GM18508 (cell line): ENCODE measurements around the gene EOGT.

Source experiments
- ATAC-seq: cut with Tn5 transposase; IDR thresholded peaks from one replicate; pipeline ENCODE4 v1.9.1; 2021; ENCODE audit warnings: moderate number of reproducible peaks; ENCODE audit not compliant: insufficient read depth, unreplicated experiment

The EOGT gene

DNA sequence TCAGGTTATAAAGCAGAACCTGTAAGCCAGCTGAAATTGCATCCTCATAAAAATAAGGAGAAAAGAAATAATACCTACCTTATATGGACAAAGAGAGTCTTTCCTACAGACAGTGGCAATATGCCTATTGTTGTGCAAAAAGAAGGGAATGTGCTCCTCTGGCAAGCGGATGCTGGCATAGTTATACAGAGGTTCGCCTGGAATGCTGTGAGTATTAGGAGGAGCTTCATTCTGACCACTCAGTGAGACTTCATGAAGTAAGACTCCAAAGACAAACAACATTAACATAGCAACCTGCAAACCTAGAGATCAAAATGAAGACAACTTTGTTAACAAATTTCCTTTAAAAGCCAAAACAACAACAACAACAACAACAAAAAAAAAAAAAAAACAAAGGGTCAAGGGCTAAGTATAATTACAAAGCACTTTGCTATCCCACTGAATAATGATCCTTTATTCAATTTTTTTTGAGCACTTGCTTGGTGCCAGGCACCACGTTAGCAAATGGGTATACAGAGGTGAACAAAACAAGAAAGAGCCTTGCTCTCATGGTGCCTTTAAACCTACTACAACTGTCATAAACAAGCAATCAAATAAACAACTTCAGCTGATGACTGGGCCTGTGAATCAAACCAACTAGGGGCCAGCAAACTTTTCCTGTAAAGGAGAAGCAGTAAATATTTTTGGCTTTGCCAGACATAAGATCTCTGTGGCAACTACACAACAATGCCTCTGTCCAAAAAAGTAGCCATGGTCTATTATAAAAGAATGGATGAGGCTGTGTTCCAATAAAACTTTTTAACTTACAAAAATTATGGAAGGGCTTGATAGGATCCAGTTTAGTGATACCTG is 3.7 kb downstream of the EOGT start:
- no peak for ATAC-seq

DNA sequence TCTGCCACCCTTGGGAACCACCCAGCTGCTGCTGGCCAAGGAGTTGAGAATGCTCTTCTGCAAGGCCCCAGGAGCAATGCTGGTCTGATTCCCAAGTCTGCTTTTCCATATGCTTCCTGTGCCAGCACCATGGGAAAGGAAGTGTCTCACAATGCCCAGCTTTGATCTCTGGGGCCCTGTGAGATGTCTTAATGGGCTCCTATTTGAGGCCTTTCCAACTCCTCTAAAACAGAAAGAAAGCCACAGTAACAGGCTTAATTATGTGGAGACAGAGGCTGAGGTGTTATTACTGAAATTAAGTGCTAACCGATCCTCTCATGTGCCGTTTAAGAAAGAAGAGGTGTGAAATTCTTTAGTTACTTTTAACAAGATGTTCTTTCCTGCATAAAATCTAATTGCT is 4.5 kb downstream of the EOGT start:
- ATAC-seq: no peak

DNA sequence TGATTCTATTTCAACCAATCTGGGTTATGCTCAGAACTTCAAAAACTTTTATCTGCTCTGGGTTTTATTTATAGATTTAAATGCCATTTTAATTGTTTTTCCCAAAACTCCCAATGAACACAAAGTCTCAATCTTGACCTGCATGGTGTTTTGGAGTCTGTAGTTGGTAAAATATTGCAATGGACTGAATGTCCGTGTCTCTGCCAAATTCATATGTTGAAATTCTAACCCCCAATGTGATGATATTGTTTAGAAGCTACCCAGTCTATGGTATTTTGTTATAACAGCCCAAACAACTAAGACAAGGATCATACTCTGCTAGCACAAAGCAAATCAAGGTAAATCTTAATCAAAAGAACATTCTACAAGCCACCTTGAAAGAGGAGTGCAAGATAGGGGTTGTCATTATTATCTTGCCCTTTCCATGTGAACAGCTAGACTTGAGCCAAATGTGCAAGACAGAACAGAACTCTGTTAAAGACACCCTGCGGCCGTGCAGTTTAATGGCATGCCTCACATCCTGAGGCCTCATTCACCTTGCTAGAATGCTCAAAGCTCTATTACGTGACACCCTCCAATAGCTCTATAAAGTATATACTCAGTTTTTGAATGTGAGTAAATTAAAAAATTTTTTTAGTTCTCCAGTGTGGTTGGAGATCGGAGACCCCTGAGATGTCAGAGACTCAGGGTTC is 7.5 kb downstream of the EOGT start:
- ATAC-seq: no peak

DNA sequence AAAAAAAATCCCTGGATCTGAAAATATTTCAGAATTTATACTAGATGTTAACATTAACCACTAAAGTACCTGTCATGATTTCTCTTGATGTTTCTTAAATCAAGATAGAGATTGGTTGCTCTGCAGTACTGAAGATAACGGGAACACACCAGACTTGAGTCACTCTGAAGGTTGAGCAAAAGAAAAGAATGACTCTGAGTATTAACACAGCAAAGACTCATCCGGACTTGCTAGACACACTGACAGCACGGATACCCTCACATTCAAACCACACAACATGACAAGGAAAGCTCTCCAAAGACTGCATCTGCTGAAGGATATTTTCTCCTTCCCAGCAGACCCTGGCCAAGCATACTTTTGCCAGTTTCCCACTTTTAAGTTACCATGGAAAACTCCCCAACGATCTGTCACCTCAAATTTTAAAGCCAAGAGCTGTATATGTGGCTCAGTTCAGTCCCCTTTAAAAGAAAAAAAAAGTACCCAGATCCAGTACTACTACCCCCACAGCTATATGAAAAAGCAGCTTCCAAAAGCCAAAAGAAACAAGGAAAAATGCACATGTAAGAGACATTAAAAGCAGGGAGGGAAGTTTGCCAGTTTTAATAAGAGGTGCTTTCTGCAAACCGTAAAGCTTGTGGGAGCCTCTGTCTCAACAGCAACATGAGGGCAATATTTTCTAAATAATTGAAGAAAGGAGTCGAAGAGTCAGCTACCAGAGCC is 8.3 kb downstream of the EOGT start:
- no peak for ATAC-seq

DNA sequence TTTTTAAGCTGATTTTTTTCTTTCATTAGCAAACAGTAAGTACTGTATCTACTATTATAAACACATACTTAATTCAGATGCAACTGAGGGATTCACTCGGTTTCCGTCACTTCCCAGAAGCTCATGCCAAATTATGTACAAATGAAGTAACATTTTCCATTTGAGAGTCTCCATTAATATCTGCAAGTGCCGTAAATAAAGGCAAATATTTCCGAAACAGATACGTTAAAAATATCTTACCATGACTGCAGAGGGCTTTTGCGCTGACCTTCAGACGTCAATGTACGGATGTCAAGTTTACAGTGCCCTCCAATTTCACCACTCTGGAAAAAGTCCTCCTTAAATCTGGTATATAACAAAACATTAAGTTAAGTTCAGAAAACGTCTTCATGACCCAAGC is 9.3 kb downstream of the EOGT start:
- no peak for ATAC-seq

DNA sequence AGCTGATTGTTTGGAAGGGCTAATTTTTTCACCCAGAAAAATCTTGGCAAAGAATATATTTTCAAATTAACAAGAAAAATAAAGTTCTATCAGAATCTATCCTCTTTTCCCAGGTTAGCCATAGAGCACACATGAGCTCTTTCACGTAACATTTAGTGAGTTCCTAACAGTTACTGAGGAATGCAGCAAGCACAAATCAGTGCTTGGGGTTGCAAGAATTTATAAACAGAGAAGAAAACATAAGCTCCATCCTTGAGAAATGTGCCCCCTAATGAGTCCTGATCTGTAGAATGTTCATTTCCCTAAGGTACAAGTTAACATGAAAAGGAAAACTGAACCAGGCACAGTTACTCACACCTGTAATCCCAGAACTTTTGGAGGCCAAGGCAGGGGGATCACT is 13.9 kb downstream of the EOGT start:
- ATAC-seq: no peak

DNA sequence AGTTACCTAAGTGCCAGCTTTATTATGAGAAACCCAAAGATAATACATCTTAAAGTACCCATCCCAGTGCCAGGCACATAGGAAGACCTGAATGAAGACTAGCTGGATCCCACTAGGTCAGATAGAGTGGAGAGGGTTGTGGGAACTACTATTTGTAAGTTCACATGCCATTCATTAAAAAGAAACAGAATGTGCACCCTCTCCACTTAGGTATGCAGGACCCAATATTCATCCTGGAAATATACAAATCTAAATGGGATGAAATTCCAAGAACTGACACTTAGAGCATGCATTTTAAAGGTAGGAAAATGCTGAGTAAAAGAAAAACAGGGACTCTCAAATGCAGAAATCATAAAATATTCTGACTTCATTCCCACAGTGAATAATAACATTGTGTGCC is 14.3 kb downstream of the EOGT start:
- no peak for ATAC-seq

DNA sequence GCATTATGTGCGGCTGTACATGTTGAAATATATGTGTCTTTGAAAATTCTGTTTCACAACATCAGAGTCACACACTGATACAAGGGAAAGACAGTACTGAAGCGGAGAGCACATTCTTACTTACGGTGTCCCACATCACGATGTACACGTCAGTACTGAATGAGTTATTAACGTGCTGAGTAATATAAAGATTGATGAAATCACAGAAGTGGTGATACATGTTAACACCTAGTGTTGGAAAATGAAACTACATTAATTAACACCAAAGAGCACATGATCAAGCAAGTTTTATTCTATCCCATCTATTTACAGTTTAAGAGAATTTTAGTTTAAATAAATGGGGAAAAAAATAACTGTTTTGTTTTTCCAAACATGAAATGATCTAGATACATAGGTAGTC is 15.6 kb downstream of the EOGT start:
- ATAC-seq: peak; percentile 83

DNA sequence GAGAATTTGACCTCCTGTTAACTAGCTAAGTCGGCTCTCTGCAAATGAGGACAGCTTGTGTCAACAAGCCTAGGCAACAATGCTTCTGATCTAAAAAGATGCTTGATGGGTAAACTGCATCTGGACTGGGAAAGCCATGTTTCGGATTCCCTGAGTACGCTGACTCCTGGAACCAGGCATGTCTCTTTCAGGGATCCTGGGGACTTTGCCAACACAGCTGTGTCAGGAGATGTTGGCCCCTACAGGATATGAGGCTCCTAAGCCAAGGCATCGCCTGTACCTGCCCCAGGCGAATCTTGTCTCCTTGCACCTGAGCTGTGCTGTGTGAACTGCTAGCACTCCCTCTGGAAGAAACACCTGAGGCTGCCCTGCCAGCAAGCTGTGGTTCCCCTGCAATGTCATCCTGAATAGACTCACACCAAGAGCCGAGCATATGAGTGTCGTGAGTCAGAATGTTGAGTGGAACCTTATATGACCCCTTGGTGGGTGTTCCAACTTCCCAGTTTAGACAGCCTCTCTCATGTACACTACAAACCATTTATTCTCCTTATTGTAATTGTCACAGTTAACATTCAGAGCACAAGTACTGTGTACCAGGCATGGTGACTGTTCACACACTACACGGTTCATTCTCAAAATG is 17.0 kb downstream of the EOGT start:
- ATAC-seq: no peak

DNA sequence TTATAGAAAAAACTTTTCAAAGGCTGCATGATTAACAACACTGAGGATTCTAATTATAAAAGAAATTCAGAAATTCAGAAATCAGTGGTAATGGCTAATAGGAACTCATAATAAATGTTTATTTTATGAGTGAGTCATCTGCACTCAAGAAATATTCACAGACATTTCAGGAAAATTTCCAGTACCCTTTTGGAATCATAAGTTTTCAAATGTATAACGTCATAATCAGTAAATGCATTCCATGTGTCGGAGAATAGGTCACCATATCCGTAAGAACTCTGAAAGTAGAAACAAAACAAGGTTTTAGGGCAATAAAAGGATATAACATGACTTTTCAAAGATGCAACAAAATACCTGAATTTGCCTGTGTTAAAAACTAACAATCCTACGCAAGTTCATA is 24.7 kb downstream of the EOGT start:
- ATAC-seq: no peak

DNA sequence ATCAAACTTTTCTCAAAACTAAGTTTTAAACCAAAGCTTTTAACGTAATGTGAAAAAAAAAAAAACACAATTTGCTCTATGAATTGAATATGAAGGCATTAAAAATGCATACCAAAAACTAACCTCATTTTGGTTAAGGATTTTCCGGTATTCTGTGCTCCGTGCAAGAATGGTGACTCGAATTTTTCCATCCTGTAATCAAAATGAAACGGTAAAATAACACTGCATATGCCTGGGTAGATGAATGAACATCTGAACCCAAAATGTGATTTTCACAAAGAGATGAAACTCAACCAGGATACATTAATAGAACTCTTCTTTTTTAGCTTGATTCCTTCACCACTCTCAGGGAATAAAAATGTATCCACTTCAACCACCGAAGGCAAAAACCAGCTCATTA is 26.2 kb downstream of the EOGT start:
- ATAC-seq: no peak

DNA sequence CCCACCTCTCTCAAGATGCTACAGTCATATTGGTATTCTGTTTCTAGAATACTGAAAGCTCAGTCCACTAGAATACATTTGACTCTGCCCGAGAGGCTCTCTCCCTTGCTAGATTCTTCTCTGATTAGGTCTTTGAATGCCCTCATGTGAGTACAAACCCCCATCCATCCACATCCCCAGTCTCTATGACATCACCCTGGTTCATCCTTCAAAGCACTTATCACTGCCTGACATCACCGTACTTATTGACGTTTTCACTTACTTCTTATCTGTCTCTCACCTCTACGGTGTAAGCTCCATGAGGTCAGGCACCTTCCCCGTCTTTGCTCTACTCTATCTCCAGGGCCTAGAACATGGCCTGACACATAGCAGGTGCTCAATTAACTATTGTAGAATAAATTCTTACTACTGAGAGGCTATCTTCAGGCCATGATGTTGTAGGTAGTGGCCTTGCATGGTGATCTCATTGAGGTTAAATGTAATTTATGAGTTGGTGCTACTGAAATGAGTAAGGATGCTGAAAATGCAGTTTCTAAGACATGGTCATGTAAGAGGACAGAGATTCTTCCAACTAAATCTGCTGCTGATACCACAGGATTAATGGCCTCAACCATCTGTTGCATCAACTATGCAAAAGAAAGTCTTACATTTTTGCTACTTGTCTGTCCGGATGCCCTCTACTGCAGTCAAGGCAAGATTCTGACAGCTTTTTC is 26.8 kb downstream of the EOGT start:
- ATAC-seq: no peak

DNA sequence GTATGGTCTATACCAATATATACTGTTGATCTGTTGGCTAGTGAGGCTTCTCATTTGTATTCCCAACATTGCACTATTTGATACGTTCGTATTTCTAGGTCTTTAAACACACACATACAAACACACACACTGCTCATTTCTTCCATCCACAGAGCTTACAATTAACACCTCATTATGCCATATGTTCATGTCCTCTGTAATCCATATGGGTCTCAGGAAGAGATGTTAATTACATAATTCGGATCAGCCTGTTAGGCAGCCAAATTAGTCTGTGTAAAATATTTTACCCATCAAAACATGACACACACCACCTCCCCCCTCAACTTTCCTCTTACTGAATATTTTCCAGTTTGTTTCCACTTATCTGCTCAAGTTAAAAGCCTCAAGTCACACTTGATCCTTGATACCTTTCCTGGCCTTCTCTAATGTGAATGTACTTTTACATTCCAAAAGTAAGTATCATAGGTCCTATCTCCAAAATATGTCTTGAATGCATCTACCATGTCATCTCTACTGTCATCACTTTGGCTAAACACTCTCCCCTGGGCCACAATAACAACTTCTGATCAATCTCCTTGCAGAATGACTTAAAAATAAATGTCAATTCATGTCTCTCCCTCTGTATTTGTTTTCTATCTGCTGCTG is 28.2 kb downstream of the EOGT start:
- ATAC-seq: no peak

DNA sequence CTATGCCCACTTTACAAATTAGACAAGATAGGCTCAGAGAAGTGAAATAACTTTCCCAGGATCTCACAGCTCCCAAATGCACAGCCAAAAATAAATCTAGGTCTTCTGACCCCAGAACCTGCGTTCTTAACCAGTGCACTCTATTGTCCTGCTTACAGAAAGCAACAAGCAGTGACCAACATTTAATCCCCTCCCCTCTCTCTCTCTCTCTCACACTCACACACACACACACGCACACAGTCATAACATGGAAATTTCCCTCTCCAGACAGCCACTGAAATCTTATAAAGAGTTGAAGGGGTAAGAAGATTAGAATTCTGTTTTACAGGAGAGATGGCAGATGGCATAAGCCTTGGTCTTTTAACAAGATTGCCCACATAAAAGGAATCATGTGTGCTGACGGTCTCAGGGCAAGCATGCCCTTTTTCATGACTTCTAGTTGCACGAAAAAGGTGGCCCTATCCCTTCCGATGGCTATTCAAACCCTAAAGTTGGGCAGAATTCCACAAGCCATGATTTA is 29.4 kb downstream of the EOGT start:
- no peak for ATAC-seq

DNA sequence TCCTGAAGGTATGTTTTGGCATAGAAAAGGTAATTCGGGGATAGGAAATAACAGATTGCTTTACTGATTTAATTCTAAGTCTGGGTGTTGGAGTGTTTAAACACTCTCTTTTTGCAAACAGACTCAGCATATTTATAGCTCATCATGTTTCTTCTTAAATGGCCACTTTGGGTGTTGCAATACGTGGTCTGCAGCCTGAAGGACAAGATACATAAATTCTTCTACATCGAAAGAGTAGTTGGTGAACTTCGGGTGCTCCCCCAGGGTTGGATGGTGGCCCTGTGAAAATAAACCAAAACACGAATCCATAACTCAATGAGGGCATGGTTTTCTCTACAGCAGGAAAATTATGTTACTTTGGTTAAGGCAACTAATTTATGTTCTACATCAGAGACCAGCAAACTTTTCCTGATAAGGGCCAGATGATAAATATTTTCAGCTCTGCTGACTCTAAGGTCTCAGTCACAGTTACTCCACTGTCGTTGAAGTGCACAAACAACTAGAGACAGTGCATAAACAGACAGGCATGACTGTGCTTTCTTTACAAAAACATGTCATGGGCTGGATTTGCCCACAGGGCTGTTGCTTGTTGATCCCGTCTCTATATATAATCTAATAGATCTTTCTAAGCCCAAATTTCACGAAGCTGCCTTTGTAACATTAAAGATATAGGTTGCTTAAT is 35.9 kb downstream of the EOGT start:
- no peak for ATAC-seq

DNA sequence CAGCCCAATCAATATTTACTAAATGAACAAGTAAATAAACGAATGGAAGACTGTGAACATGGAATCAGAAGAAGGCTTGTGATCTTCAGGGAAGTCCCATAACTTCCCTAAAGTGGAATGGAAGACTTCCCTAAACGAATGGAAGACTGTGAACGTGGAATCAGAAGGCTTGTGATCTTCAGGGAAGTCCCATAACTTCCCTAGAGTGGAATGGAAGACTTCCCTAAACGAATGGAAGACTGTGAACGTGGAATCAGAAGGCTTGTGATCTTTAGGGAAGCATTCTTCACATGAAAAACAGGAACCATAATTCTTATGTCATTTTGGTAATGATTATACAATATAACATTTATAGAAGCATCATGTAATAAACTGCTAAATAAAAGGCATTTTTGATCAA is 38.8 kb downstream of the EOGT start:
- ATAC-seq: no peak

DNA sequence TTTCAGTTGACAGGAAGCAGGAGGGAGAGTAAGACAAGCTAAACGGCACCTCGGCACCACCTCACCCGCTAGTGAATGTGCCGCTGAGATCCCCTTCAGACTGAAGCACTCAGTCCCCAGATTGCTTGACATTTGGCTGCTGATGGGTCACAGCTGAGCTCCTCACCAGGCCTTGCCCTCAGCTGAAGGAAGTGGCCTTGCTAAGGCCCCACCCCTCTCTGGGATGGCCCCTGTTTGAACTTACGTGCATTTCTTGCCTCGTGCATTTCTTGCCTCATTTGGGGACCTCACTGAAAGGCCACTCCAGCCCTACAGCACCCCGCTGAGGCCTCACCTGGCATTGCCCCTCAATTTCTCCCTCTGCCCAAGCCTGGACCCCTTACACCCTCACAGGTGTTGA is 39.8 kb downstream of the EOGT start:
- ATAC-seq: no peak

DNA sequence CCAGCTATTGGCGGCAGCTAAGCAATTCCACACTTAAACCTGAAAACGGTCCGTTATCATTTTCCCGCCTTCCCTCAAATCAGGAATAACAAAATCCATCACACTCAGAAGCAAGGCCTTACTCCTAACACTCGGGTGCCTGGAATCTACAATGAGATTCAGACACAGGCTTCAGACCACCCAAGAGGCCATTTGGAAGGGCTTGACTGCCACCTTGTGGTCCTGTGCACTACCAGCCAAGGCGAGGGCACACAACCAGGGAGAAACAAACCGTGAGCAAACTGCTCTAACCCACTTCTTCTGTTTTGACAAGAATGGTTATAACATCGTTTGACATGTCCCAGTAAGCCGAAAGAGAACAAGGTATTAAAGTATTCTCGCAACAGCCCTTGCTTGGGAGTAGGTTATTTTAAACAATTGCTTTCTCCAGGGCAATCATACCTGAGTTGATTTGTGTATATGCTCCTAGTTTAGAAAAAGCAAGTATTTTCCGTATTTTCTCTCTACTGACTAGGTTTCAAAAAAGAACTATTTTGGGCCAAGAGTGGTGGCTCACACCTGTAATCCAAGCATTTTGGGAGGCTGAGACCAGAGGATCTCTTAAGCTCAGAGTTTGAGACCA is 41.0 kb downstream of the EOGT start:
- peak; percentile 71 for ATAC-seq

DNA sequence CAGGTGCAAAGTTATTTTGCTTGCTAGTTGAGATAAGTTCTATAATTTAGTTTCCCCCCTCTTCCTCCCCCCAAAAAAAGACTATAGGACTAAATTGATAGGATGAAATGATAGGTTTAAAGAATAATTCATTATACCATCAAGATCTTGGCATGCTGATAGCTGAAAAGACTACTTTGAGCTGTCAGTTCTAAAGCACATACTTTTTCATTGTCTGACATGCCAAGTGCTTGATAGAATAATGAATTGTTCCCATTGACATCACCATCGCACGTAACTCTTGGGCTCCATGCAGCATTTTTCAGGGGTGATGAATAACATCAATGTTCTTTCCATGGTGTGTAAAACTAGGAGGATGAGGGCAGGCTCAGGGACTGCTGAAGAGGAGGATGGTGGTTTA is 48.8 kb downstream of the EOGT start:
- ATAC-seq: no peak
